Right kidney (tissue), 1 donor: ENCODE data around the gene KLK3.
A peak's percentile ranks its signal among the peaks of the same experiment; 100 is the strongest.

Source experiments
- DNase-seq: peaks from one replicate; pipeline ENCODE4 v3.0.0-alpha.2; 2016

KLK3 gene

DNA sequence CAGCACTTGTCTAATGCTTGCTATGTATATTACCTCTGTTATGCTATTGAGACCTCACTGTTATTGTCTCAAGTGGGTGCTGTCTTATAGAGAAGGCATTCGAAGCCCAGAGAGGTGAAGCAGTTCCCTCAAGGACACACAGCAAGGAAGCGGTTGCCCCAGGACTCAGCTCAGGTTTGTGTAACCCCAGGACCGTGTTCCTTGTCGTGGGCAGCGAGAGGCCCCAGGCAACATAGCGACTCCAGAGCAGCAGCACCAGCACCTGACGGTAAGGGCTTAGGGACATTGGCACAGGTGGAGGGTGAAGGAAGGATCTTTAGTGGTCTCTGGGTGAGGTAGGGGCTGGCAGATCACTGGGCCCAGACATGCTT, 23.7 kb upstream of the KLK3 start:
- DNase-seq, result no peak

DNA sequence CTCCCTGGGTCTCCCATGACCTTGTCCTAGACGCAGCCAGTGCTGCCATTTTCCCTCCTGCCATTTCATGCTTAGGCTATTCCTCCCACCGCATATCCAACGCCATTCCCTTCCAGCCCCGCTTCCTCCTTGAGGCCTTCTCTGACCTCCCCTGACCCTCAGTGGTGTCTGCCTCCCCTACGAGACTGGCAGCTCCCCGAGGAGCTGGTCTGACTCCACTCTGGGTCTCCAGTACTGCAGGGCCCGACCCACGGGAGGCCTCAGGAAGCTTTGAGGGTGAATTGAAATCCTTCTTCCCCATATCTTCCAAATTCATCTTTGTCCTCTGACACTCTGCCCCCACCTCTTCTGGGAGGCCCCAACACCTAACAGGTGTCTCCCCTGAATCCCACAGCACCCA, 22.0 kb upstream of the KLK3 start:
- no peak for DNase-seq

DNA sequence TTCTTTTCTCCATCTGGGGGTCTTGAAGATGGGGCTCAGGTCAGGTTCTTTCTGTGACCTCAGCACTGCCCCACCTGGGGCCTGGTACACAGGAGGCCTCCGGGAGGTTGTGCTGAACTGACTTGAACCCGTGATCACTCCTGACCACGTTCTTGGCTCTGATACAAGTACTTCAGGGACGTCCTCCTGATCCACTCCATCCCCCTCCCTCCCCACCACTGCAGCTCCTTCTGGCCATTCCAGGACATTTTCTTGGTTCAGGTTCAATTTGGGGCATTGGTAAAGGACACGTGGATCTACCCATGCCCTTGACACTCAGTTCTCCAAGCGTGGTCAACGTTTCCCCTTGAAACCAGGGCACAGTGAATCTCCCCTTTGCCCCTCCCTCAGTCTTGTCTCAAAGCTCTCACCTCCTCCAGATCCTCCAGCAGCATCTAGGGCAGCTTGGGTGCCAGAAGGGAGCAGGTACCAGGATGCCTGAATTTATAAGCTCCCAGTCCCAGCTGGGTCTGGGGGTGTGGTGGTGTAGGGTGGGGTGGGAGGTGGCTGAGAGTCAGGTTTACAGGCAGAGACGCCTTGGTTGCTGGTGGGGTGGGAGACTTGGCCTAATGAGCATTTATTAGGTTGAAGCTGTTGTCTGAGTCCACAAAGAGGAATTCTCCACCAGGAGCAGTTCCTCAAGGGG, 21.5 kb upstream of the KLK3 start, which contains the start of gene KLK15:
KLK15 (minus strand) TSS at position 458 of the 685 bp plus-strand sequence. CDS start 2,082 bp downstream, outside the sequence.
- DNase-seq, result no peak

DNA sequence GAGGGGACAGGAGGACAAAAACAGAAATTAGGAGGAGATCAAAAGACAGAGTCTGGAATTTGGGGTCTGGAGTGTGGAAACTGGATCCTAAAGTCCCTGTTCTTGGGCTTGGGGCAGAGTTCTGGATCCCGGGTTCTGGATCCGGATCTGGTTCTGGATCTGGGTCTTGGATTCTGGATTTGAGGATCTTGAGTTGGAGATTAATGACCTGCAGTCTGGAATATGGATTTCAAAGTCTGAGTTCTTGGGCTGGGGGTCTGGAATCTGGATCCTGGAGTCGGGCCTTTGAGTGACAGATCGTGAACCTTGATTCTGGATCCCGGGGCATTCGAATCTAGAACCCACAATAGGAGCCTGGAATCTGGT, 20.9 kb upstream of the KLK3 start:
- no peak for DNase-seq

DNA sequence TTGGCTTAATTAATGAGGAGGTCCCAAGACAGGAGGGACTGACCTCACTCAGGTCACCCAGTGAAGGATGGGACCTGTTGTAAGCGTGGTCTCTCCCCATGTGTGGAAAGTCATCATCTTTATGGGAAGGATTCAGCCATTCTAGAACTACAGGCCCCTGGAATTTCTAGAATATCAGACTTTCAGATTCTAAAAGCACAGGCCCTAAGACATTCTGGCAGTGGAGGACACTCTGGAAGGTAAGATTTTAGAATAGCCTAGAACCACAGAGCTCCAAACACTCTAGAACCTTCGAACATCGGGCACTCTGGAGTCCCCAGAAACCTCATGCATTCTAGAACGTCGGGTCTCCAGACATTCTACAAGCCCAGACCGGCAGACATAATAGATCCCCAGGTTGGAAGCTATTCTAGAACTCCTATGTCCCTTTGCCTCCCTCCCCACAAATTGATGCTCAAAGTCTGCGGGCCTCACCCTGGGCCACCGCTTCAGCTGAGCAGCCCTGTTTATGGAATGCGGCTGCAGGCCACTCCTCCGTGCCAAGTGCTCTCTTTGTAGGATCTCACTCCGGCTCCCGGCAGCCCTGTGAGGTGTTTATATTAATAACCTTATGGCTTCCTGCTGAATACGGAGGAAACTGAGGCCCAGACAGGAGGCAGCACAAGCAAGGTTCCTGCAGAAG, 19.5 kb upstream of the KLK3 start:
- no peak for DNase-seq

DNA sequence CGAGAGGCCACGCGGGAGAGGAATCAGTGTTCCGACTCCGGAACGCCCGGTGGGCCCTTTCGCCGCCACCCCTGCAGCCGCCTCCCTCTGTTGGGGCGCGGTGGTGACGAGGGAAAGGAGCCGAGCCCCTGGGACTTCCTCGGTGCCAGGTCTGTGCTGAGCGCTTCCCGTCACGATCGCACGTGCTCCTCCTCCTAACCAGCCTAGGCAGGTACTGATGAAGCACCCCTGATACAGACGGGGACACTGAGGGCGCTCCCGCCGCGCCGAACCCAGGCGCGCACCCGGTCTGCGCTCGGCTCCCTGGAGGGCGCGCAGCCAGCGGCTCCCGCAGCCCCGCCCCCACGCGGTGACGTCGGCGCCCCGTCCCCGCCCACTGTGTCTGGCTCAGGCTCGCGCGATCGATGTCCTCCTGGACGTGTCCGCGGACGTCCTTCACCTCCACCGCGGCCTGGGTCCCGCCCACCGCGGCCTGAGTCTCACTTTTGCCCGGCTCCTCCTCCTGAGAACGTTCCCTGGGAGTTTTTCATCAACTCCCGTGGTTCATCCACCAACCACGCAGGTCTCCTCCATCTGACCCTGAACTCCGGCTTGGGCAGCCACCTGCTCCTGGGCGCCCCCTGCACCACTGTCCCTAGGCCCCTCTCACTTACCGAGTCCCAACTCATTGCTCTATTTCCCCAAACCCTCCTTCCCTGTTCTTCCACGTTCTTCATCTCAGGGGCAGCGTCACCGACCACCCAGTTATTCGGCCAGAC, 18.8 kb upstream of the KLK3 start:
- DNase-seq, result peak; percentile 86

DNA sequence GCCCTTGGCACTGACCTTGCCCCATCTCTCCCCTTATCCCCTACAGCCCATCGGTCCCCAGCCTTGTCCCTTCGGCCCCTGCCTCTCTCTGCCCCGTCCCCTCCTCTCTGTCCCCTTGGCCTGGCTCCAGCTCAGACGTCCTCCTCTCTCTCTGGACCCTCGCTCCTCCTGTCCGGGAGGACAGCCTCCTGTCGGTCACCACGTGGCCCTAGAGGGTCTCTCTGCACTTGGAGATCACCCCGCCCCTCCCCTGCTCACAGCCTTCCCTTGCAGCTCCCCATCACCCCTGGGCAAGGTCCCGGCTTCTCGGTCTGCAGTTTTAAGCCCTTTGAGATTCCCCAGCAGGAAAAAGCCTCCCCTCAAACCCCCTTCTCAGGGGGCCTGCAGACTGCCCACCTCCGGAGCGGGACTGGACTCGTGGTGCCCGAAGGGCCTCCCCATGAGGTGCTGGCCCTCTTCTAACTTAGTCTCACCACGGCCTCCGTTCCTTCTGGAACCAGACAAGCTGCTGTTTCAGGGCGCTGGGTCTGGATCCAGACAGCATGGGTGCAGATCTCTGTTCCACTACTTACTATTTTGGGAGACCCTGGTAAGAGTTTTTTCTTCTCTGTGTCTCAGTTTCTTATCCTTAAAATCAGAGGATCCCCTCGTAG, 18.0 kb upstream of the KLK3 start:
- no peak for DNase-seq

DNA sequence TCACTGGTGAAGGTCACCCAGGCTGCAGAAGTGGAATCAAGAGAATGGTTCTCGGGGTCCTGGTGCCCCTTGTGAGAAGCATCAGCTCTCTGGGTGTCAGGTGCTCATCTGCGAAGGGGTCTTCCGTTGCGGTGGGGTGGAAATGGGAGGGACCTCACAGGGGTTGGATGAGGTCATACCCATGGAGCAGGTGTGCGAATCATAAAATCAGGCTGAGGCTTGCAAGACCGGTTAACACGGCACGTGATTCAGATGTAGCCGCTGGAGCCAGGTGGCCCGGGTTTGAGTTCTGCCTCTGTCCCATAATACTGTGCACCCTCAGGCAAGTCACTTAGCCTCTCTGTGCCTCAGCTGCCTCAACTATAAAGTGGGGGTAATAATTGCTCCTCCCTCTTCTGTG, 17.4 kb upstream of the KLK3 start:
- DNase-seq, result no peak

DNA sequence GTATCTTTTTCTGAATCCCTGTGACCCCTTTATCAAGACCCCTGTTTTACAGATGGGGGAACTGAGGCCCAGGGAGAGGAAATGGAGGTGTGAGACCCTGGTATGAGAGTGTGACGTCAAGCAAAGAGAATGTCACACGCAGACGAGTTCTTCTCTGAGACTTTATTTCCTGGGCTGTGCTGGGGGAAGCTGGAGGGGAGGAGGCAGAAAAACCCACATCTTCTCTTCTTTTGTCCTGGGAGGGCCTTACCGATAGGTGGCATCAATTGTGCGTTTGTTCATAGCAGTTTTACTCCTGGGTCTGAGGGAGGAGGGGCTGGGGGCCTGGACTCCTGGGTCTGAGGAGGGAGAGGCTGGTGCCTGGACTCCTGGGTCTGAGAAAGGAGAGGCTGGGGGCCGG, 16.5 kb upstream of the KLK3 start:
- no peak for DNase-seq

DNA sequence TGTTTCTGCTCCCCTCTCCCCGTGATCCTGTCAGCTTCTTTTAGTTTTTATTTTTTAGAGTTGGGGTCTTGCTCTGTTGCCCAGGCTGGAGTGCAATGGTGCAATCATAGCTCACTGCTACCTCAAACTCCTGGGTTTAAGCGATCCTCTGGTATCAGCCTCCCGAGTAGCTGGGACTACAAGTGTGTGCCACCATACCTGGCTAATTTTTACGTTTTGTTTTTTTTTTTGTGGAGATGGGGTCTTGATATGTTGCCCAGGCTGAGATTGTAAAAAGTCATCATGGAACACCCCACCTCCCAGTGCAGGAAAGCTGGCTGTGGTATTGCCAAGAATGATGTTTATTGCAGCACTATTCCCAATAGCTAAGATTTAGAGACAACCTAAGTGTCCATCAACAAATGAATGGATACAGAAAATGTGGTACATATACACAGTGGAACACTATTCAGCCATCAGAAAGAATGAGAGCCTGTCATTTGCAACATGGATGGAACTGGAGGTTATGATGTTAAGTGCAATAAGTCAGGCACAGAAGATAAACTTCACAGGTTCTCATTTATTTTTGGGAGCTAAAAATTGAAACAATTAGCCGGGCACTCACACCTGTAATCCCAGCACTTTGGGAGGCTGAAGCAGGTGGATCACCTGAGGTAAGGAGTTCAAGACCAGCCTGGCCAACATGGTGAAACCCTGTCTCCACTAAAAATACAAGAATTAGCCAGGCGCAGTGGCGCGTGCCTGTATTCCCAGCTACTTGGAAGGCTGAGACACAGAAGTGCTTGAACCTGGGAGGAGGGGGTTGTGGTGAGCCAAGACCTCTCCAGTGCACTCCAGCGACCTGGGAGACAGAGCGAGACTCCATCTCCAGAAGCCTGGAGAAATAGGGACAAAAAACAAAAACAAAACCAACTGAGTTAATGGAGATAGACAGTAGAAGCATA, 14.7 kb upstream of the KLK3 start:
- no peak for DNase-seq

DNA sequence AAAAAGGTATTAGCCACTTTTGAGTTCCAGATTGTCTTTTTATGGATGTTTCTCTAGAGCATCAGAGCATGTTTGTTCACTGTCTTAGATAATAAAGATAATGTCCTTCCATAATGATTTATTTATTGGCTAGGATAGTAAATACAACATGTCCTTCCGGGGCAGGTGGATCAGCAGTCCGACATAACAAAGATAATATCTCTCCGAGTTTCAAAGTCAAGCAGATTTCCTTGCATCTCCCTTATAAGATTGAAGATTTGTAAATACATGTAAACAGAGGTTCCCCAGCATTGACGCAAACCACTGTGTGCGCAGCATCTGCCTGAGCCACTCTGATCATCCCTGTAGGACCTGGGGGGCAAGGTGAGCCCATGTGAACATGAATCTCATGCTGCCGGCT, 12.6 kb upstream of the KLK3 start:
- DNase-seq, result no peak

DNA sequence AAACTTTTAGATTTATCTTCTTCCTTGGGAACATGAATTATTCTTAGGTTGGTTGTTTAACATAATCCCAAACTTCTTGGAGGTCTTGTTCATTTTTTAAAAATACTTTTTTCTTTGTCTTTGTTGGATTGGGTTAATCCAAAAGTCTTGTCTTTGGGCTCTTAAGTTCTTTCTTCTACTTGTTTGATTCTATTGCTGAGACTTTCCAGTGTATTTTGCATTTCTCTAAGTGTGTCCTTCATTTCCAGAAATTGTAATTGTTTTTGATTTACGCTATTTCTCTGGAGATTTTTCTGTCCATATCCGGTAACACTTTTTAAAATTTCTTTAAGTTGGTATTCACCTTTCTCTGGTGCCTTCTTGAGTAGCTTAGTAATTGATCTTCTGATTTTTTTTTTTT, 11.5 kb upstream of the KLK3 start:
- no peak for DNase-seq

DNA sequence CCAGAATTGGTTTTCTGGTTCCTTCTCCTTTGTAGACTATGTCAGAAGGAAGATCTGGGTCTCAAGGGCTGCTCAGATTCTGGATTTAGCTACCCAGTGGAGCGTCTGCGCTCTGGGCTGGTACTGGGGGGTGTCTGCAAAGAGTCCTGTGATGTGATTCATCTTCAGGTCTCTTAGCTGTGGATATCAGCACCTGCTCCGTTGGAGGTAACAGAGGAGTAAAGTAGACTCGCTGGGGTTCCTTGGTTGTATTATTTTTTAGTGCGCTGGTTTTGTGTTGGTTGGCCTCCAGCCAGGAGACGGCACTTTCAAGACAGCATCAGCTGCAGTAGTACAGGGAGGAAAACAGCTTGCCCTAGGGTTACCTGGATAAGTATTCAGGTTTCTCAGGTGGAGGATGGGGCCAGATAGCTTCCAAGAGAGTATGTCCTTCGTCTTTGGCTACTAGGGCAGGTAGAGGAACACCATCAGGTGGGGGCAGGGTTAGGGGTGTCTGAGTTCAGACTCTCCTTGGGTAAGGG, 11.0 kb upstream of the KLK3 start:
- no peak for DNase-seq

DNA sequence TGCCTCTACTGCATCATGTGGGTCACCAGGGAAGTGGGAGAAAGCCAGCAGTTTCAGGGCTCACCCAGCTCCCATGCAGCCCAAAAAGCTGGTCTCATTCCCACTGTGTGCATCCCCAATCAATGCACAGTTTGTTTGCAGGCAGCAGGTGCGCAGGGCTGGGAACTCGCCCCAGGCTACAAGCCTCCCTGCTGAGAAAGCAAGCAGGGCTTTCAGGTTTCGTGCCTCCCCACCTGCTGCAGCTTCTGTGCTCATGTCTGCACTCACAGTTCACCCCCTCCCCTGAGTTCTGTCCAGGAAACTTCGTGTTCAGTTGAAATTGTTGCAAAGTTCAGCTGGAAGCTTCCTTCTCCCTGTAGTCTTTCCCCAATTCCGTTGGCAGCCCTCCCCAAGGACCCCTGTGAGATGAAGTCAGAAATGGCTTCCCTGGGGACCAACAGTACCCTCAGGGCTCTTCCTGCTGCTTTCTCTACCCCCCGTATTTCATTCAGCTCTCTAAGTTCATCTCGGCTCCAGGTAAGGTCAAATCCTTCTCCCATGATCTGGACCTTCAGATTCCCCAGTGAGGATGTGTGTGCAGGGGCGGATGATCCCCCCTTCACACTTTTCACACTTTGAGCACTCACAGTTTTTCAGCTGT, 10.3 kb upstream of the KLK3 start:
- DNase-seq, result no peak

DNA sequence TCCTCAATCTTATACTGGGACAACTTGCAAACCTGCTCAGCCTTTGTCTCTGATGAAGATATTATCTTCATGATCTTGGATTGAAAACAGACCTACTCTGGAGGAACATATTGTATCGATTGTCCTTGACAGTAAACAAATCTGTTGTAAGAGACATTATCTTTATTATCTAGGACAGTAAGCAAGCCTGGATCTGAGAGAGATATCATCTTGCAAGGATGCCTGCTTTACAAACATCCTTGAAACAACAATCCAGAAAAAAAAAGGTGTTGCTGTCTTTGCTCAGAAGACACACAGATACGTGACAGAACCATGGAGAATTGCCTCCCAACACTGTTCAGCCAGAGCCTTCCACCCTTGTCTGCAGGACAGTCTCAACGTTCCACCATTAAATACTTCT, 4.0 kb upstream of the KLK3 start:
- DNase-seq, result no peak

DNA sequence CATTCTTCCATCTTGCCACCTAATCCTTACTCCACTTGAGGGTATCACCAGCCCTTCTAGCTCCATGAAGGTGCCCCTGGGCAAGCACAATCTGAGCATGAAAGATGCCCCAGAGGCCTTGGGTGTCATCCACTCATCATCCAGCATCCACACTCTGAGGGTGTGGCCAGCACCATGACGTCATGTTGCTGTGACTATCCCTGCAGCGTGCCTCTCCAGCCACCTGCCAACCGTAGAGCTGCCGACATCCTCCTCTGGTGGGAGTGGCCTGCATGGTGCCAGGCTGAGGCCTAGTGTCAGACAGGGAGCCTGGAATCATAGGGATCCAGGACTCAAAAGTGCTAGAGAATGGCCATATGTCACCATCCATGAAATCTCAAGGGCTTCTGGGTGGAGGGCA, 3.1 kb upstream of the KLK3 start:
- DNase-seq, result no peak

DNA sequence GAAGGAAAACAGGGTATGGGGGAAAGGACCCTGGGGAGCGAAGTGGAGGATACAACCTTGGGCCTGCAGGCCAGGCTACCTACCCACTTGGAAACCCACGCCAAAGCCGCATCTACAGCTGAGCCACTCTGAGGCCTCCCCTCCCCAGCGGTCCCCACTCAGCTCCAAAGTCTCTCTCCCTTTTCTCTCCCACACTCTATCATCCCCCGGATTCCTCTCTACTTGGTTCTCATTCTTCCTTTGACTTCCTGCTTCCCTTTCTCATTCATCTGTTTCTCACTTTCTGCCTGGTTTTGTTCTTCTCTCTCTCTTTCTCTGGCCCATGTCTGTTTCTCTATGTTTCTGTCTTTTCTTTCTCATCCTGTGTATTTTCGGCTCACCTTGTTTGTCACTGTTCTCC, 2.7 kb downstream of the KLK3 start:
- DNase-seq, result no peak

DNA sequence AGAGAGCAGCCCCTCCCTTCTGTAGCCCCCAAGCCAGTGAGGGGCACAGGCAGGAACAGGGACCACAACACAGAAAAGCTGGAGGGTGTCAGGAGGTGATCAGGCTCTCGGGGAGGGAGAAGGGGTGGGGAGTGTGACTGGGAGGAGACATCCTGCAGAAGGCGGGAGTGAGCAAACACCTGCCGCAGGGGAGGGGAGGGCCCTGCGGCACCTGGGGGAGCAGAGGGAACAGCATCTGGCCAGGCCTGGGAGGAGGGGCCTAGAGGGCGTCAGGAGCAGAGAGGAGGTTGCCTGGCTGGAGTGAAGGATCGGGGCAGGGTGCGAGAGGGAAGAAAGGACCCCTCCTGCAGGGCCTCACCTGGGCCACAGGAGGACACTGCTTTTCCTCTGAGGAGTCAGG, 4.2 kb downstream of the KLK3 start:
- no peak for DNase-seq

DNA sequence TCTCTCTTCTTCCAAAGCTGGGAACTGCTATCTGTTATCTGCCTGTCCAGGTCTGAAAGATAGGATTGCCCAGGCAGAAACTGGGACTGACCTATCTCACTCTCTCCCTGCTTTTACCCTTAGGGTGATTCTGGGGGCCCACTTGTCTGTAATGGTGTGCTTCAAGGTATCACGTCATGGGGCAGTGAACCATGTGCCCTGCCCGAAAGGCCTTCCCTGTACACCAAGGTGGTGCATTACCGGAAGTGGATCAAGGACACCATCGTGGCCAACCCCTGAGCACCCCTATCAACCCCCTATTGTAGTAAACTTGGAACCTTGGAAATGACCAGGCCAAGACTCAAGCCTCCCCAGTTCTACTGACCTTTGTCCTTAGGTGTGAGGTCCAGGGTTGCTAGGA, 5.1 kb downstream of the KLK3 start:
- DNase-seq, result no peak

DNA sequence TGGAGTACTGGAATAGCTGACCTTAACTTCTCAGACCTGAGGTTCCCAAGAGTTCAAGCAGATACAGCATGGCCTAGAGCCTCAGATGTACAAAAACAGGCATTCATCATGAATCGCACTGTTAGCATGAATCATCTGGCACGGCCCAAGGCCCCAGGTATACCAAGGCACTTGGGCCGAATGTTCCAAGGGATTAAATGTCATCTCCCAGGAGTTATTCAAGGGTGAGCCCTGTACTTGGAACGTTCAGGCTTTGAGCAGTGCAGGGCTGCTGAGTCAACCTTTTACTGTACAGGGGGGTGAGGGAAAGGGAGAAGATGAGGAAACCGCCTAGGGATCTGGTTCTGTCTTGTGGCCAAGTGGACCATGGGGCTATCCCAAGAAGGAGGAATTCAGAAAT, 6.3 kb downstream of the KLK3 start:
- no peak for DNase-seq
